GM19238 (cell line): ENCODE results near the gene CLASP1.
"Not testable (repeated sequence)": the region's sequence is repeated elsewhere in the genome, so short reads cannot be mapped to it uniquely, and the experiment has no call there.

Experiments
- DNase-seq: peaks from one replicate; pipeline ENCODE4 v3.0.0; 2011; ENCODE audit warnings: low spot score; ENCODE audit not compliant: insufficient read length

CLASP1 gene

GRCh38 chr2:121505005-121505404 lies 144.3 kb downstream of the CLASP1 start:
- DNase-seq = no peak

GRCh38 chr2:121504316-121504715 lies 144.9 kb downstream of the CLASP1 start:
- DNase-seq = no peak

- DNase-seq = no peak
Observed at GRCh38 chr2:121502781-121503180, 146.5 kb downstream of the CLASP1 start.

- no peak for DNase-seq
Observed at GRCh38 chr2:121502246-121502645, 147.0 kb downstream of the CLASP1 start.

GRCh38 chr2:121501554-121501953 lies 147.7 kb downstream of the CLASP1 start:
- no peak for DNase-seq

- DNase-seq = no peak
Observed at GRCh38 chr2:121501031-121501430, 148.2 kb downstream of the CLASP1 start.

- DNase-seq = no peak
Observed at GRCh38 chr2:121498731-121499130, 150.5 kb downstream of the CLASP1 start.

- no peak for DNase-seq
Observed at GRCh38 chr2:121492409-121492808, 156.9 kb downstream of the CLASP1 start.

- no peak for DNase-seq
Observed at GRCh38 chr2:121491518-121491917, 157.7 kb downstream of the CLASP1 start.

- no peak for DNase-seq
Observed at GRCh38 chr2:121490584-121491133, 158.6 kb downstream of the CLASP1 start.

GRCh38 chr2:121489911-121490583 lies 159.2 kb downstream of the CLASP1 start:
- no peak for DNase-seq

GRCh38 chr2:121489284-121489683 lies 160.0 kb downstream of the CLASP1 start:
- no peak for DNase-seq

- DNase-seq = no peak
Observed at GRCh38 chr2:121486191-121486790, 163.0 kb downstream of the CLASP1 start.

- DNase-seq = no peak
Observed at GRCh38 chr2:121485039-121485438, 164.2 kb downstream of the CLASP1 start.

GRCh38 chr2:121483846-121484245 lies 165.4 kb downstream of the CLASP1 start:
- no peak for DNase-seq

GRCh38 chr2:121483021-121483420 lies 166.2 kb downstream of the CLASP1 start:
- no peak for DNase-seq

GRCh38 chr2:121480826-121481225 lies 168.4 kb downstream of the CLASP1 start:
- DNase-seq = no peak

GRCh38 chr2:121479882-121480522 lies 169.3 kb downstream of the CLASP1 start:
- DNase-seq = no peak

- DNase-seq = no peak
Observed at GRCh38 chr2:121478996-121479745, 170.1 kb downstream of the CLASP1 start.

- not testable (repeated sequence) for DNase-seq
Observed at GRCh38 chr2:121478358-121478995, 170.8 kb downstream of the CLASP1 start.

GRCh38 chr2:121476684-121477083 lies 172.6 kb downstream of the CLASP1 start:
- no peak for DNase-seq
